ENCODE data around the gene CGB1.

DNA sequence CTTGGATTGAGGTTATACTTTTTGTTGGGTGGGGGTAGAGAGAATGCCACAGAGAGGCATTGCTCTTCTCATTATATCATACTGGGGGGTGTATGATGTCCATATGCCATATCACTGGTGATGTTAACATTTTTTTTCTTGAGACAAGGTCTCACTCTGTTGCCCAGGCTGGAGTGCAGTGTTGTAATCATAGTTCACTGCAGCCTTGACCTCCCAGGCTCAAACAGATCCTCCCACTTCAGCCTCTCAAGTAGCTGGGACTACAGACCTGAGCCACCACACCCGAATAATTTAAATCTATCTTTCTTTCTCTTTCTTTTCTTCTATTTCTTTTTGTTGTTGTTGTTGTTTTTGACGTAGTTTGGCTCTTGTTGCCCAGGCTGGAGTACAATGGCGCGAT, 43.7 kb upstream of the CGB1 start:
- no peak for TF ChIP-seq CTCF (IDR thresholded peaks at IDR 0.05 in 2 of 3, conservative IDR thresholded peaks at IDR 0.05 in 1 of 3; ENCODE audit: control insufficient read depth in 2 of 3, extremely low read depth in 1 of 3, insufficient read depth in 1 of 3, low read depth in 3 of 3, low read length in 3 of 3)
- TF ChIP-seq POLR2AphosphoS5 (IDR thresholded peaks at IDR 0.05; ENCODE audit: low read length) = no peak
- TF ChIP-seq CREM (IDR thresholded peaks at IDR 0.05; ENCODE audit: low read depth) = no peak
- TF ChIP-seq JUNB (IDR thresholded peaks at IDR 0.05) = no peak
- no peak for TF ChIP-seq CEBPZ (IDR thresholded peaks at IDR 0.05; ENCODE audit: low read depth, low read length)
- no peak for TF ChIP-seq RAD21 (IDR thresholded peaks at IDR 0.05; ENCODE audit: insufficient read depth, low read depth, low read length)
- no peak for TF ChIP-seq POLR2A (IDR thresholded peaks at IDR 0.05; ENCODE audit: low read depth, low read length)
- no peak for TF ChIP-seq IKZF2 (IDR thresholded peaks at IDR 0.05)
- TF ChIP-seq EZH2 (IDR thresholded peaks at IDR 0.05; ENCODE audit: borderline replicate concordance, control insufficient read depth, low read depth, low read length) = no peak
- TF ChIP-seq BHLHE40 (IDR thresholded peaks at IDR 0.05; ENCODE audit: borderline replicate concordance in 1 of 2, low read depth in 2 of 2, low read length in 1 of 2) = no peak
- no peak for TF ChIP-seq EGR1 (IDR thresholded peaks at IDR 0.05; ENCODE audit: borderline replicate concordance in 1 of 2, low read depth in 2 of 2, low read length in 2 of 2)
- TF ChIP-seq PAX8 (IDR thresholded peaks at IDR 0.05) = no peak
- no peak for TF ChIP-seq ZNF274 (IDR thresholded peaks at IDR 0.05; ENCODE audit: insufficient read depth, insufficient read length)
